Measurements from ENCODE around the gene ELOVL3. TPM values are rescaled to one million over a fixed set of nuclear protein-coding genes. Genes with fewer than 3 reads are reported as not detected.
"Not testable (repeated sequence)": the region's sequence is repeated elsewhere in the genome, so short reads cannot be mapped to it uniquely, and the experiment has no call there.

ELOVL3 gene
- total RNA-seq, 1 donor from 2014 or later, result not detected

DNA sequence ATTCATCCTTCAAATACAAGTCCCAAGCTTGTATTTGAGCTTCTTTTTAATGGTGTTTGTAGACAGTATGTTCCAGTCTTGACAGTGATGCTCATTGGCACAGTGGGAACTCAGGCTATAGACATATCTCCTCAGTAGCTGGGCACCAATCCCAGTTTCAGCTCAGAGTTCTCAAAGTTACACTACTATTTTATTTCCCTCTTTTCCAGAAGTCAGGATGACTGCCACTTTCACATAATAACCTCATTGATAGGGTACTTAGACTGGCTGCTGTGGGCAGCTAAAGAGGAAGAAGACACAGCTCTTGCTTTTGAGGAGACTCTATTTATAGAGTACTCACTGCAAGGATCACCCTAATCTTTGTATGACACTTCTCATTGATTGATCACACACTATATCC lies 21.6 kb downstream of the ELOVL3 start:
- POLR2A ChIA-PET, result interaction anchor here (0.6 kb wide), 1 partner anchor 58 kb away, joined by 3 read pairs; no protein-coding TSS in a partner anchor
- CTCF ChIA-PET, result interaction anchor here (1.0 to 7.5 kb wide), 4 partner anchors 17 to 336 kb away, joined by 4 to 50 read pairs (median 6); no protein-coding TSS in a partner anchor
- ATAC-seq (ENCODE audit: low read depth) (no peak), DNase-seq (no peak)
- TF ChIP-seq, protein P1, sequence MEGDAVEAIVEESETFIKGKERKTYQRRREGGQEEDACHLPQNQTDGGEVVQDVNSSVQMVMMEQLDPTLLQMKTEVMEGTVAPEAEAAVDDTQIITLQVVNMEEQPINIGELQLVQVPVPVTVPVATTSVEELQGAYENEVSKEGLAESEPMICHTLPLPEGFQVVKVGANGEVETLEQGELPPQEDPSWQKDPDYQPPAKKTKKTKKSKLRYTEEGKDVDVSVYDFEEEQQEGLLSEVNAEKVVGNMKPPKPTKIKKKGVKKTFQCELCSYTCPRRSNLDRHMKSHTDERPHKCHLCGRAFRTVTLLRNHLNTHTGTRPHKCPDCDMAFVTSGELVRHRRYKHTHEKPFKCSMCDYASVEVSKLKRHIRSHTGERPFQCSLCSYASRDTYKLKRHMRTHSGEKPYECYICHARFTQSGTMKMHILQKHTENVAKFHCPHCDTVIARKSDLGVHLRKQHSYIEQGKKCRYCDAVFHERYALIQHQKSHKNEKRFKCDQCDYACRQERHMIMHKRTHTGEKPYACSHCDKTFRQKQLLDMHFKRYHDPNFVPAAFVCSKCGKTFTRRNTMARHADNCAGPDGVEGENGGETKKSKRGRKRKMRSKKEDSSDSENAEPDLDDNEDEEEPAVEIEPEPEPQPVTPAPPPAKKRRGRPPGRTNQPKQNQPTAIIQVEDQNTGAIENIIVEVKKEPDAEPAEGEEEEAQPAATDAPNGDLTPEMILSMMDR (IDR thresholded peaks at IDR 0.05), result no peak
- Mint-ChIP-seq H3K9me3 (no peaks in the 10 kb centered on the region), H3K36me3 (ENCODE audit: low read depth) (peaks cover 21% of the 10 kb centered on the region), H3K4me1 (peaks cover 43% of the 10 kb centered on the region), H3K4me3 (peak overlapping the region; percentile 60), H3K27me3 (peaks cover 6% of the 10 kb centered on the region), H3K27ac (no peak overlapping the region)
- intact Hi-C loops (cut with micrococcal nuclease), result loop anchor here (5.0 to 10.0 kb wide), 4 partner anchors 93 to 1120 kb away; partner anchors contain the start of genes BTRC, NOLC1, TAF5 and TRIM8

DNA sequence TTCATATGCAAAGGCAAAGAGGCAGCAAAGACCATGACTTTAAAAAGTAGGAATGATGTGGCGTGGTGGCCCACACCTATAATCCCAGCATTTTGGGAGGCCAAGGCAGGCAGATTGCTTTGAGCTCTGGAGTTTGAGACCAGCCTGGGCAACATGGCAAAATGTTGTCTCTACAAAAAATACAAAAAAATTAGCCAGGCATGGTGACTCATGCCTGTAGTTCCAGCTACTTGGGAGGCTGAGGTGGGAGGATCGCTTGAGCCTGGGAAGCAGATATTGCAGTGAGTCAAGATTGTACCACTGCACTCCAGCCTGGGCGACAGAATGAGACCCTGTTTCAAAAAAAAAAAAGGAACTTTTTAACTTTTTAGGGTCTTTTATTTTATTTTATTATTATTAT lies 26.4 kb downstream of the ELOVL3 start:
- H3K27me3 Mint-ChIP-seq; H3K4me3 Mint-ChIP-seq; H3K27ac Mint-ChIP-seq; H3K9me3 Mint-ChIP-seq; CTCF ChIA-PET; intact Hi-C loops (cut with micrococcal nuclease); POLR2A ChIA-PET; DNase-seq; ATAC-seq (ENCODE audit: low read depth): not testable (repeated sequence)
- Mint-ChIP-seq H3K36me3 (ENCODE audit: low read depth) (peaks cover 28% of the 10 kb centered on the region), H3K4me1 (peaks cover 28% of the 10 kb centered on the region)

DNA sequence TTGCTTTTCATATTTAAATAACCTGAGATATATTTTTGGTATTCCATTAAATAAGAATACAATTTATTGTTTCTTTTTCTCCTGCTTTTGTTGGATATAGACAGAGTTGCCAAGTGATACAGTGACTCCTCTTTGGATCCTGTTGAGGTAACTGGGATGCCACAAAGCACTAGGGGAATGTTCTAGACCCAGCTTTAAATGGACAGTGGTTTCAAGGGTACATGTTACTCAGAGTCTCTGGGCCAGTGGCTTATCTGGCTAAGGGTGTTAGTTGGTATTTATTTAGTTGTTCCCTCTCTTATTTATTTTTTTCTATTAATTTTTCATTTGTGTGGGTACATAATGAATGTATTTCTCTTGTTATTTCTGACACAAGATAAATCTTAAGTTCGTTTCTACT lies 28.3 kb downstream of the ELOVL3 start:
- intact Hi-C loops (cut with micrococcal nuclease), result no loop called here
- no peaks in the 10 kb centered on the region for H3K27me3 Mint-ChIP-seq
- no peaks in the 10 kb centered on the region for H3K9me3 Mint-ChIP-seq
- no peak for DNase-seq
- peaks cover 28% of the 10 kb centered on the region for H3K36me3 Mint-ChIP-seq (ENCODE audit: low read depth)
- H3K27ac Mint-ChIP-seq, result no peak overlapping the region
- TF ChIP-seq, protein P1 (IDR thresholded peaks at IDR 0.05), result no peak
- H3K4me1 Mint-ChIP-seq, result peaks cover 12% of the 10 kb centered on the region
- ChIA-PET CTCF (interaction anchor here (1.4 kb wide), 1 partner anchor 25 kb away, joined by 3 read pairs; no protein-coding TSS in a partner anchor), POLR2A (interaction anchor here (1.3 kb wide), 1 partner anchor 9 kb away, joined by 3 read pairs; the partner anchor contains the start of gene GBF1)
- no peak overlapping the region for H3K4me3 Mint-ChIP-seq
- no peak for ATAC-seq (ENCODE audit: low read depth)

DNA sequence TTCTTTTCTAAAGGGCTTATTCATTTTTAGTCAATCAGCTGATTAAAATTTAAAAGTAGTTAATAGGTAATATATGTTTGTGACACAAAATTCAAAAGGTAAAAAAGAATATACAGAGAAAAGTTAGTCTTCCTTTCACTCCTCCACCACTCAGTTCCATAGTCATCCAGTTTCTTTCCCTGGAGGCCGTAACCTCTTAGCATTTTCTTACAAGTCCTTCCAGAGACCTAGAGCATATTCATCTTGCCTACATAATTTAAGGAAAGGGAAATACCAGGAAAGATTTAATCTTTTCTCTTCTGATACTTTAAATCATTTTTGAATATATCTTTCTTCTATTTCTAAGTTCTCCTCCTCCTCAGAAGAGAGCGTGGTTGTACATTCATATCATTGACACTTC lies 29.3 kb downstream of the ELOVL3 start:
- ChIA-PET POLR2A (no interaction called here), CTCF (interaction anchor here (1.4 kb wide), 1 partner anchor 26 kb away, joined by 3 read pairs; no protein-coding TSS in a partner anchor)
- no peak overlapping the region for H3K4me3 Mint-ChIP-seq
- H3K27me3 Mint-ChIP-seq, result no peaks in the 10 kb centered on the region
- no peaks in the 10 kb centered on the region for H3K9me3 Mint-ChIP-seq
- H3K4me1 Mint-ChIP-seq, result peaks cover 12% of the 10 kb centered on the region
- ATAC-seq (ENCODE audit: low read depth), result no peak
- no peak for DNase-seq
- TF ChIP-seq, protein P1 (IDR thresholded peaks at IDR 0.05), result no peak
- H3K36me3 Mint-ChIP-seq (ENCODE audit: low read depth), result peaks cover 35% of the 10 kb centered on the region
- intact Hi-C loops (cut with micrococcal nuclease), result no loop called here
- no peak overlapping the region for H3K27ac Mint-ChIP-seq

DNA sequence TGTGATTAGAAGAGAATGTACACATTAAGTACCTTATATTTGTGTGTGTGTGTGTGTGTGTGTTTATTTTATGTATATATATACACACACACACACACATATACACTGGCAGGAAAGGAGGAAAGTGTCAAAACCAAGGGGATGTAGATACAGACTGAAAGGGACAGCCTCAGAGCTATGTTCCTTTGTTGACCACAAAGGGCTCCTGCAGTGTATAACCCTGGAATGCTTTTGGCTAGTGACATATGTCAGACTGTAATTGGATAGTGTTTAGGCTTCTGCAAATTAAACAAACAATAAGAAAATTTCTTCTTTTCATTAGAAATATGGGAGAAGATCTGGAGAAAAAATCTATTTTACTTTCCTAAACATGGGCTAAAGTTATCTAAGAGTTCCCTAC lies 35.1 kb downstream of the ELOVL3 start:
- Mint-ChIP-seq H3K36me3 (ENCODE audit: low read depth) (peaks cover 63% of the 10 kb centered on the region), H3K4me1 (peaks cover 4% of the 10 kb centered on the region), H3K9me3 (no peaks in the 10 kb centered on the region), H3K27me3 (no peaks in the 10 kb centered on the region), H3K27ac (no peak overlapping the region), H3K4me3 (no peak overlapping the region)
- no peak for ATAC-seq (ENCODE audit: low read depth)
- CTCF ChIA-PET, result no interaction called here
- DNase-seq, result no peak
- TF ChIP-seq, protein P1 (IDR thresholded peaks at IDR 0.05), result no peak
- intact Hi-C loops (cut with micrococcal nuclease), result no loop called here
- POLR2A ChIA-PET, result no interaction called here

DNA sequence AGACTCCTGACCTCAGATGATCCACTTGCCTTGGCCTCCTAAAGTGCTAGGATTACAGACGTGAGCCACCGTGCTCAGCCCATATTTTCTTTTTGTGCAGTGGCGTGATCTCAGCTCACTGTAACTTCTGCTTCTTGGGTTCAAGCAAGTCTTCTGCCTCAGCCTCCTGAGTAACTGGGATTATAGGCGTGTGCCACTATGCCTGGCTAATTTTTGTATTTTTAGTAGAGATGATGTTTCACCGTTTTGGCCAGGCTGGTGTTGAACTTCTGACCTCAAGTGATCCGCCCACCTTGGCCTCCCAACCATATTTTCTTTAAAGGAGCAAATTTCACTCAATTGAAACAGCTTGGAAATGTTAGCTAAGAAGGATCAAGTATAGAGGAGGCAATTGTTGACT lies 35.7 kb downstream of the ELOVL3 start:
- ChIA-PET POLR2A (no interaction called here), CTCF (no interaction called here)
- TF ChIP-seq, protein P1 (IDR thresholded peaks at IDR 0.05), result no peak
- no peak overlapping the region for H3K27ac Mint-ChIP-seq
- no peak for DNase-seq
- ATAC-seq (ENCODE audit: low read depth), result no peak
- H3K36me3 Mint-ChIP-seq (ENCODE audit: low read depth), result peaks cover 63% of the 10 kb centered on the region
- no peaks in the 10 kb centered on the region for H3K27me3 Mint-ChIP-seq
- H3K4me3 Mint-ChIP-seq, result no peak overlapping the region
- peaks cover 6% of the 10 kb centered on the region for H3K4me1 Mint-ChIP-seq
- no peaks in the 10 kb centered on the region for H3K9me3 Mint-ChIP-seq
- intact Hi-C loops (cut with micrococcal nuclease), result no loop called here
